GM18867 (cell line): Measurements from ENCODE around the gene TMED10.

Experiments used
- ATAC-seq: cut with Tn5 transposase; IDR thresholded peaks from one replicate; pipeline ENCODE4 v1.9.1; 2021; ENCODE audit warnings: mild to moderate bottlenecking, moderate library complexity; ENCODE audit not compliant: unreplicated experiment

TMED10 gene

DNA sequence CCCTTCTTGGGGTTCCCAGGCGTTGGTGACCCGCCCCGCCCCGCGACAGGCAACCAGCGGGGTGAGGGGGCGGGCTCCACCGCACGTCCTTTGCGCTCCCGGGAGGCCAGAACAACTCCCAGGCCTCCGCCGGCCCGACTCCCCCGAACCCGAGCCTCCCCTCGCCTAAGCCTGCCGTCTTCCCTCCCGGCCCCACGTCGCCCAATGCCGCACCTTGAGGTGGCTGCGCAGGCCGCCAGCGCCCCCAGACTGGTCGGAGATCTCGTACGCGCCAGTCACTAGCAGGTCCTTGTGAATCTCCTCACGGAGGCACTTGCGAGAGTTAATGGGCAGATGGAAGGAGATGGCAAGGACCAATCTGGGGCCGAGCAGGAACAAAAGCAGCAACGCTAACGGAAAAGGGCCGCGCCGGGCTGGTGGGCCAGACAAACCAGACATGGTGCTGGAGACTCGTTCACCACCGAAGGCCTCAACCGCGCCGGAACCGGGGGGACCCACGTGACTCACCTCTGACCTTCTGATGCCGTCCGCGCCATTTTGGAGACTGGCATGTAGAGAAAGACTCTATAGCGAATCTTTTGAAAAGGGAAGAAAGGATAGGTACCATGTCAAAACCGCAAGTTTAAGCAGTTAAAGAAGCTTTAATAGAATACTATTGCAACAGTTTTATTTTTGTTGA is at the start of gene TMED10:
TMED10 (minus strand) TSS at position 471 of the 679 bp plus-strand sequence; CDS start at position 438, 33 bp downstream.
- peak; percentile 72 for ATAC-seq

- no peak for ATAC-seq
These were observed 48.1 kb upstream of the TMED10 start for GRCh38 chr14:75224561-75224960.

DNA sequence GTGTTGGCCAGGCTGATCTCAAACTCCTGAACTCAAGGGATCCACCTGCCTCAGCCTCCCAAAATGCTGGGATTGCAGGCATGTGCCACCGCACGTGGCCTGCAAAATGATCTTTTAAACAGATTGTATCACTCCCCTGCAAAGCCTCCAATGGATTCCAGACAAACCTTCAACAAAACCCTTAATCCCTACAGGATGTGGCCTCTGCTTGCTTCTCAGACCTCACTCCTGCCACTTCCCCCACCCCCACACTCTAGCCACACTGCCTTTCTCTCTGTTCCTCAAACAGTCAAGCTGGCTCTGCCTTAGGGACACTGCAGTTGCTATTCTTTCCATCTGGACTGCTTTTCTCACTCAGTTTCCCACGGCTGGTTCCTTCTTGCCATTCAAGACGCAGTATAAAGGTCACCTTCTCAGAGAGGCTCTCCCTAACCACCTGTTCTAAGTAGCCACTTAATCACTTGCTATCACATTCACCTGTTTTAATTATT is 47.3 kb upstream of the TMED10 start:
- no peak for ATAC-seq

GRCh38 chr14:75222208-75222701 is 45.8 kb upstream of the TMED10 start:
- ATAC-seq, result no peak

DNA sequence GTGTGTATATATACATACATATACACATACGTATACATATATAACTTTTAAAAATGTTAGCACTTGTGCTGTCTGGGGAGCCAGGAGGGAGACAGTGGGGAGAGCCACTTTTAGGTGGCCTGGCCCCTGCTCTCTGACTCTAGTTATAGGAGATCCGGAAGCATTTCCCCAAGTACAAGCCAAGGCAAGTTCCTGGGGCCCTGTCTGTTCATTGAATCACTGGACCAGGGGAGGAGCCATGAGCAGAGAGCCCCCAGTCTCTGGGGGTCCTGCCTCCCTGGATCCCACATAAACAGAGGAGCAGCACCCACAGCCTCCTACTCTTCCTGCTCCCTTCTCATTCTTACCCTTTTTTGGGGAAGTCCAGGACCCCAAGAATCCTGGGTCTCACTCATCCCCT is 45.4 kb upstream of the TMED10 start:
- no peak for ATAC-seq

- ATAC-seq, result no peak
These were observed 43.7 kb upstream of the TMED10 start for GRCh38 chr14:75220156-75220555.

DNA sequence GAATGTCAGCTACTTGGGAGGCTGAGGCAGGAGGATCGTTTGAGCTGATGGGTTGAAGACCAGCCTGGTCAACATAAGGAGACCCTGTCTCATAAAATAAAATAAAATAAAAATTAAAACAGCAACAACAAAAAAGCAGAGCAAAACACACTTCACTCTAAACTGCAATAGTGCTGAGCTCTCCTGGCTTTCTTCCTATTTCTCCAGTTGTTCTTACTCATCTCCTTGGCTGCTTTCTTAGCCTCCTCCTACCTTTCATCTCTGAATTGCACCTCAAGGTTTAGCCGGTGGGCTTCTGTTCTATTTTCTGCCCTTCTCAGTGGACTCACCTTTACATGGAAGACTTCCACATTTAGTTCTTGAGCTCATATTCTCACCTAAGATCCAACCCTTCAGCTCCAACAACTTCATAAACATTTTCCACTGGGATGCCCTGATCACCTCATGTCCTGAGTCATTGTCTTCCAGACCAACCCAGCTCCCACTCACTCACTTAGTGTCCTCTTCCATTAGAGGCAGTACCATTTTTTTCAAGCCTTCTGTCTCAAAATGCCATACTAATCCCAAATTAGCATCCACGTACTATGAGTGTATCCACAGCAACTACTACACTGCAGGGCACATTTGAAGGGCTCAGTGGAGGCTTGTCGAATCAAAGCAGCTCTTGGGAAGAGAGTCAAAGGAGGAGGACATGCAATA is 41.2 kb upstream of the TMED10 start:
- no peak for ATAC-seq

DNA sequence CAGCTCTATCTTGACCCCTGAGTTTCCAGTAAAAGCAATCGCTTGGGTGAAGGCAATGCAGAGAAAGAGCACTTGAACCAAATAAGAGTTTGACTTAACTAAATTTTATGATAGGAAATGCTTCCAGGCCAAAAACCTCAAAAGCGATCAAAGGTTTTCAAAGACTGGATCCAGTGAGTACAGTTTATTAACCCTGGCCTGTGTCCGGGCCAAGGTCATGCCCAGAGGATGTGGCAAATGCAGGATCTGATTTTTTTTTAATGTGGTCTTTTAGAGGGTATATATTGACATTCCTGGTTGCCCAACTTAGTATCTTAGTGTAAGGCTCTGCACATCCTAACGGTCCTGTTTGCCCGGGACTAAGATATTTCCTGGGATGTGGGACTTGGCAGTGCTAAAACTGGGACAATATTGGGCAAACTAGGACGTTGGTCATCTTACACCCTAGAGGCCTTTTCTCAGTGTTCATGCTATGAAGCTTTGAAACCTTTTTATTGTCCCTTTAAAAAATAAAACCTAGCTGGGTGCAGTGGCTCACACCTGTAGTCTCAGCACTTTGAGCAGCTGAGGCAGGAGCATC is 40.1 kb upstream of the TMED10 start:
- ATAC-seq, result no peak

DNA sequence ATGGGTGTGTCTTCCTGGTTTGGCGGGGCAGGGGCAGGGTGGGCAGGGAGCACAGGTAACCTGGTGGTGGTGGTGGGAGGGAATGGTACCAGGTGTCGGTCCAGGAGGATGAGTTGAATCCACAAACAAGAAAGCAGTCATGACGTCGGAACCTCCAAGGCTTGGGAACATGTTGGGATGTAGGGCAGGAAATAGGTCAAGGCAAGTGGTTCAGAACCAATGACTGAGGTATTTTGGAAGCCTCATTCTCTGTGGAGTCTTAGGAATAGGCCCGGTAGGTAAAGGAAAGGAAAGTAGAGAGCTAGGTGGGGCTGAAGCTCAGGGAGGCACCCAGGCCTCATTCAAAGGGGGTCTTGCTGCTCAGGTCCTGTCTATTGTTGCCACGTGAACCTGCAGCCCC is 39.1 kb upstream of the TMED10 start:
- no peak for ATAC-seq

GRCh38 chr14:75214558-75214957 is 38.1 kb upstream of the TMED10 start:
- ATAC-seq, result no peak

GRCh38 chr14:75213172-75213571 is 36.8 kb upstream of the TMED10 start:
- no peak for ATAC-seq

- no peak for ATAC-seq
These were observed 32.4 kb upstream of the TMED10 start for GRCh38 chr14:75208843-75209242.

GRCh38 chr14:75206190-75206589 is 29.8 kb upstream of the TMED10 start:
- ATAC-seq, result no peak

- ATAC-seq, result no peak
These were observed 29.2 kb upstream of the TMED10 start for GRCh38 chr14:75205591-75205990.

- no peak for ATAC-seq
These were observed 27.7 kb upstream of the TMED10 start for GRCh38 chr14:75204116-75204515.

DNA sequence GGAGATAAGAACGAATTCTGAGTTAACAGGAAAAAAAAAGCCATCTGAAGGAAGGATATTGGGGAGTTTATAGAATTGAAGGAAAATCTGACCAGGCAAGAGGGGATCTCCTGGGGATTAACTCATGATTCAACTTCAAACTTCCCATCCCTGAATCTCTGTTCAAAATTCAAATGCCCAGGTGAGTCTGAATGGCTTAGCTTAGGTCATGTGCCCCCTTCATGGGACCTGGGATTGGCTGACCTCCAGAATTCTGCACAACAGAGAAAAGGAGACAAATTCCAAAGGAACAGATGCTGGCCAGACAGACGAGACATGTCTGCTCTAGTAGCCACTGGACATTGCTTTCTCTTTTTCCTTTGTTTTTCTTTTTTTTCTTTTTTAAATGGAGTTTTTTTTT is 26.2 kb upstream of the TMED10 start:
- no peak for ATAC-seq

- no peak for ATAC-seq
These were observed 24.7 kb upstream of the TMED10 start for GRCh38 chr14:75201087-75201486.

DNA sequence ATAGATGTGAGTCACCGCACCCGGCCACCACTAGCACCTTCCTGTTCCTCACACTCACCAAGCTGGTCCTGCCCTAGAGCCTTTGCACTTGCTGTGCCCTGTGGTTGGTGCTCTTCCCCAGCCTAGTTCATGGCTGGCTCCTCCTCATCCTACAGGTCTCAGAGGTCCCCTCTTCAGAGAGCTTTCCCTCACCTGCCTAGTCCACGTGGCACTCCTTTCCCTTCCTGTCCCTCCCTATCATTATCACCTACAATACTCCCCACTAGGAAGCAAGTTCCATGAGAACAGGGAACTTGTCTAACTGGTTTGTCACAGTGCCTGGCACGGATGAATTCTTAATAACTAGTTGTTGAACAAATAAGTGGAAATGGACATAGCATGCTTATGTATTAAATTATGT is 24.0 kb upstream of the TMED10 start:
- ATAC-seq, result no peak

DNA sequence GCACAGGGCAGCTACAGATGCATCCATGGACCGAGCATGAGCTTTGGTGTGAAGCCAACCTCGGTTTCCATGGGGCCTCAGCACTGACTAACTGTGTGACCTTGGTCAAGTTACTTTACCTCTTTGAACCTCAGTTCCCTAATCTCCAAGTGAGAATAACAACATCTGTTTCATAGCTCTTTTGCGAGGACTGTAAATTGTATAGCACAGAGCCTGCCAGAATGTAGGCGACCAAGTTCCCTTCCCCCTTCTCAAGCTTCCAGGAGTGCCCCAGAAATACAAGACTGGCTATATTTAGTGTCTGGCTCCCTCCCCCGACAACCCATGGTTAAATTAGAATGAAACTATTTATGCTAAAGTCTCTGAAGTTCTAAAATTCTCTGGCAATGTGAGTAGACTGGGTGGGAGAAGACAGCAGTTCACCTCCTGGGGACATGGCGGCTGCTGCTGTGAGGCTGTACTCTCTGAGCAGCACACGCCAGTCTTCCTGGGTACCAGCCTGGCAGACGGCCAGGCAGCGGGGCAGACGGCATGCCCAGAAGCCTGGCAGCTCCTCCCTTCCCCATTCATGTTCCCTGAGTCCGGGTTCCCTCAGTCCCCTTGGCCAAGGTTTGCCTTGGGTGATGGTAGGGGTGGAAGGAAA is 22.0 kb upstream of the TMED10 start:
- ATAC-seq, result no peak

- no peak for ATAC-seq
These were observed 20.9 kb upstream of the TMED10 start for GRCh38 chr14:75197338-75197737.

GRCh38 chr14:75196468-75196867 is 20.1 kb upstream of the TMED10 start:
- ATAC-seq, result peak; percentile 40
